HG02884 (cell line): ENCODE data around the gene KRTAP5-8.
"Not testable (repeated sequence)": the region's sequence is repeated elsewhere in the genome, so short reads cannot be mapped to it uniquely, and the experiment has no call there.

ENCODE experiments used
- ATAC-seq: cut with Tn5 transposase; IDR thresholded peaks from one replicate; pipeline ENCODE4 v1.9.1; 2021; ENCODE audit warnings: mild to moderate bottlenecking, moderate library complexity; ENCODE audit not compliant: unreplicated experiment

The KRTAP5-8 gene, protein sequence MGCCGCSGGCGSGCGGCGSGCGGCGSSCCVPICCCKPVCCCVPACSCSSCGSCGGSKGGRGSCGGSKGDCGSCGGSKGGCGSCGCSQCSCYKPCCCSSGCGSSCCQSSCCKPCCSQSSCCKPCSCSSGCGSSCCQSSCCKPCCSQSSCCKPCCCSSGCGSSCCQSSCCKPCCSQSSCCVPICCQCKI

DNA sequence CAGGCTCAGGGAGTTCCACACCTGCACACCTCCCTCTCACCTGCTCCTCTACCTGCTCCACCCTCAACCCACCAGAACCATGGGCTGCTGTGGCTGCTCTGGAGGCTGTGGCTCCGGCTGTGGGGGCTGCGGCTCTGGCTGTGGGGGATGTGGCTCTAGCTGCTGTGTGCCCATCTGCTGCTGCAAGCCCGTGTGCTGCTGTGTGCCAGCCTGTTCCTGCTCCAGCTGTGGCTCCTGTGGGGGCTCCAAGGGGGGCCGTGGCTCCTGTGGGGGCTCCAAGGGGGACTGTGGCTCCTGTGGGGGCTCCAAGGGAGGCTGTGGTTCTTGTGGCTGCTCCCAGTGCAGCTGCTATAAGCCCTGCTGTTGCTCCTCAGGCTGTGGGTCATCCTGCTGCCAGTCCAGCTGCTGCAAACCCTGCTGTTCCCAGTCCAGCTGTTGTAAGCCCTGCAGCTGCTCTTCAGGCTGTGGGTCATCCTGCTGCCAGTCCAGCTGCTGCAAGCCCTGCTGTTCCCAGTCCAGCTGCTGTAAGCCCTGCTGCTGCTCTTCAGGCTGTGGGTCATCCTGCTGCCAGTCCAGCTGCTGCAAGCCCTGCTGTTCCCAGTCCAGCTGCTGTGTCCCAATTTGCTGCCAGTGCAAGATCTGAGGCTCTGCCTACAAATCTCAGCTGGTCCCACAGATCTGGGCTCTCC, at the start of gene KRTAP5-8:
Gene KRTAP5-8, plus strand, starts transcription at position 49 of the 689 bp plus-strand sequence. Its CDS starts 31 bp downstream, at position 80.
- not testable (repeated sequence) for ATAC-seq

DNA sequence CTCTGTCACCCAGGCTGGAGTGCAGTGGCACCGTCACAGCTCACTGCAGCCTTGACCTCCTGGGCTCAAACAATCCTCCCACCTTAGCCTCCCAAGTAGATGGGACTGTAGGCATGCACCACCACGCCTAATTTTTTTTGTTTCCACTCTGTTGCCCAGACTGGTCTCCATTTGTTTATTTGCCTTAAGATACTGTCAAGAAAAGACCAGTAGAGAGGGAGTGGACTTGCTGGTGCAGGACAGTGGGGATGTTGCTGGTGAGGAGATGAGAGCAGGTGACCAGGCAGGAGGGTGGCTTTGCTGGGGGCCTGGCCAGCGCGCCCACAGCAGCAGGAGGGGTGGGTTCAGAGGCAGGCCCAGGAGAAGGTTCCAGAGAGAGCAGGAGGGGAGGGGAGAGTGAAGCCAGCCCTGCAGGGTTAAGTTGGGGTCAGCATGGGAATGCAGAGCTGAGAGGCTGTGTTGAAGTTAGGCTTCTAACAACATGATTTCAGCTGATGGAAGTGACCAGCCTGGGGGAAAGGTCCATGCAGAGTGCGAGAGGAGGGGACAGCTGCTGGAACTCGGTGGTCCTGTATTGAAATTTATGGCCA, 49.0 kb upstream of the KRTAP5-8 start:
- ATAC-seq: no peak

DNA sequence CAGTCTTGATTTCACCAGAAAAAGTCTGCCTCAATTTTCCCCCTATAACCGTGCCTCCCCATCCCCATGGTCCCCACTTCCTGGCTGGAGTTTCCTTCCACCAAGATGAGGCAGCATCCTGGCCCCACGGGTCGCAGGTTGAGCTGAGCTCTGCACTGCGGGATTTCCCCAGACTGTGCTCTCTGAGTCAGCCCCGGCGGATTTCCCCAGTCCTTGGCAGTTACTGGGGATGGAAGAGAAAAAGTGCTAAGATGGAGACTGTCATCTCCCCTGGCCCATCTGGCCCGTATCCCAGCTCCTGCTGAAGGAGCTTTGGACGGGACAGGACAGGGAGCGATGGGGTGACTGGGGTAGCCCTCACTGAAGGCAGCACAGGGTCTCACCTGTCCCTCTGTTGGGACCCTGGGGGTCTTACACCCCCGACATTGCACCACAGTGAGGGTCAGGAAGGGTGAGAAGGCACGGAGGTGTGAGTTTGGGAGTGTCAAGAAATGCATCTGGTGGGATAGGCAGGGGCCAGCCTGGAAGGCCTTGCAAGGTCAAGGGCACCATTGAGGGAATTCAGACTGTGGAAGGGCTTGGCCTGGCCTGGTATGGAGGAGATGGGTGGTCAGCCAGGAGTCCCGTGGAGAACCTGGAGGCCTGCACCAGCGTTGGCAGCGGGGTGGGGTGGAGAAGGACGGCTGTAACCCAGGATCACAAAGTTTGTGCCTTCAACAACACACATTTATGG, 48.3 kb upstream of the KRTAP5-8 start:
- ATAC-seq: no peak

DNA sequence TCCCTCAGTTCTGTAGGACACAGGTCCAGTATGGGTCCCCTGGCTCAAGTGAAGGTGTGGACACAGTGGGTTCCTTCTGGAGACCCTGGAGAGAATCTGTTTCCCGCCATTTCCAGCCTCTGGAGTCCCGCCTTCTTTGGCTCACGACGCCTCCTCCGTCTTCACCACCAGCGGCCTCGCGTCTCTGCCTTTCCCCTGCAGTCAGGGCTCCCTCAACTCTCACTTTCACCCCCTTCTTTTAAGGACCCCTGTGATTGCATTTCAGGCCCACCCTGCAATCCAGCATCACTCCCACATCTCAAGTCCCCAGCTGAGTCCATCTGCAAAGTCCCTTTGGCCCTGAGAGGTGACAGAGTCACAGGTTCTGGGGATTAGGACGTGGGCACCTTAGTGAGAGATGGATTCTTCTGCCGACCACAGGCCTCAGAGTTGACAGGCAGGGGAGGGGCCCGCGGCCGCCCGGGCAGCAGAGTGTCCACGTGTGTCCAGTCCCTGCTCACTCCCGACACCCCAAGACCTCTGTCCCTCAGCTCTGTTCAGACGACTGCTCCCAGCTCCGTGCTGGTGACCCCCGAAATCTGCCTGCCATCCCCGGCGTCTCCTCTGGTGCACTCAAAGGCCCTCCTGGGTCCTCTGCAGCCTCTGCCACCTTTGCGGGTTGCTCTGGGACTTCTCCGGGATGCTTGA, 47.6 kb upstream of the KRTAP5-8 start:
- ATAC-seq: no peak

DNA sequence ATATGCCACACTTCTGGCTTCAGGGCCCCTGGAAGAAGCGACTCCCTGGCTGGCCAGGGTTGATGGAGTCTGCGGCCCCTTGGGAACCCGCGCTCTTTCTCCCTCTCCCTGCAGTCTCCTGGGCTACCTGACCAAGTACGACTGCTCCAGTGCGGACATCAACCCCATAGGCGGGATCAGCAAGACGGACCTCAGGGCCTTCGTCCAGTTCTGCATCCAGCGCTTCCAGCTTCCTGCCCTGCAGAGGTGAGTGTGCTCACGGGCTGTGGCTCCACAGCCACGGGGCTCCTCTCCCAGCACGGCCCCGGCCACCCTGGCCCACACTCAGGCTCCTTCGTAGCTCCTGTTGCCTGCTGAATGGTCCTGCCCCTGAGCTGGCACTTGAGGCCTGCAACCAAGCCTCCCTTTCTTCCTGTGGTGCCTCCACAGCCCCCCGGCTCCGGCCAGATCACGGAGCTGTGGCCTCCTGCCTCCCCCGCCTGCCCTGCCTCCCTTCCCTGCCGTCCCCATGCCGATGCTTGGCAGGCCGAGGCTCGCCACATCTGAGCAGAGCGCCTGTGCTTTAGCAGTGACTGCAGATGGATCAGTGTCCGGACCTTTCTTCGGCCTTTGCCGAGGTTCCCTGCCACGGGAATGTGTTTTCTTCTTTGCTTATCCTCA, 47.0 kb upstream of the KRTAP5-8 start:
- no peak for ATAC-seq

DNA sequence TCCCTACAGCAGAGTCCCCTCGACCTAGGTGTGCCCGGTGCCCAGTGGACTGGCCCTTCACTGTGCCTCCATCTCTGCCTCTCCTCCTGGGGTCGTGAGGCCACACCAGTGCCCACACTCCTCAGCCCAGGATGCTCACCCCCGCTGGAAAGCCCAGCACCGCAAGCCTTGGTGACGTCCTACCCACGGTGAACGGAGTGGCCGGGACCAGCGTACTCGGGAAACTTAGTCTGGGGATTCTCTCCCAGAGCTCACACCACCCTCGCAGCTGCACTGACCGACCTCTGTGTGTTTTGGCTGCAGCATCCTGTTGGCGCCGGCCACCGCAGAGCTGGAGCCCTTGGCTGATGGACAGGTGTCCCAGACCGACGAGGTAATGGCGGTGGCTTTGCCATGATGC, 46.3 kb upstream of the KRTAP5-8 start:
- no peak for ATAC-seq

DNA sequence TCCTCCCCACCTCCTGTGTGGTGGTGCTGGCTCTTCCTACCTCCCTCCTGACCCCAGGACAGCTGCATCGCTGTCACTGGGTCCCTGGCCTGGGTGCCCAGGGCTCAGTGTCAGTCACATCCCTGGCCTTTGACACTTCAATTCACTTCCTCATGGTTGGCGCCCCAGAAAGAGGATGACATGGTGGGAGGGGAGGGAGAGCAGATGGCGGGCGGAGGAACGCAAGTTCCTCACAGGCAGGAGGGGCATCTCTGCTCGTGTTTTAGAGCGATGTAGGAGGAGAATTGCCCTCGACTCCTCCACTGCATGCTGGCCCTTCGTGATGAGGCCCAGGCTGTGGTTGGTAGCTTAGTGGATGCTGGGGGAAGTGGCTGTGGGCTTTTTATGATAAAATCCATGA, 45.9 kb upstream of the KRTAP5-8 start:
- no peak for ATAC-seq

DNA sequence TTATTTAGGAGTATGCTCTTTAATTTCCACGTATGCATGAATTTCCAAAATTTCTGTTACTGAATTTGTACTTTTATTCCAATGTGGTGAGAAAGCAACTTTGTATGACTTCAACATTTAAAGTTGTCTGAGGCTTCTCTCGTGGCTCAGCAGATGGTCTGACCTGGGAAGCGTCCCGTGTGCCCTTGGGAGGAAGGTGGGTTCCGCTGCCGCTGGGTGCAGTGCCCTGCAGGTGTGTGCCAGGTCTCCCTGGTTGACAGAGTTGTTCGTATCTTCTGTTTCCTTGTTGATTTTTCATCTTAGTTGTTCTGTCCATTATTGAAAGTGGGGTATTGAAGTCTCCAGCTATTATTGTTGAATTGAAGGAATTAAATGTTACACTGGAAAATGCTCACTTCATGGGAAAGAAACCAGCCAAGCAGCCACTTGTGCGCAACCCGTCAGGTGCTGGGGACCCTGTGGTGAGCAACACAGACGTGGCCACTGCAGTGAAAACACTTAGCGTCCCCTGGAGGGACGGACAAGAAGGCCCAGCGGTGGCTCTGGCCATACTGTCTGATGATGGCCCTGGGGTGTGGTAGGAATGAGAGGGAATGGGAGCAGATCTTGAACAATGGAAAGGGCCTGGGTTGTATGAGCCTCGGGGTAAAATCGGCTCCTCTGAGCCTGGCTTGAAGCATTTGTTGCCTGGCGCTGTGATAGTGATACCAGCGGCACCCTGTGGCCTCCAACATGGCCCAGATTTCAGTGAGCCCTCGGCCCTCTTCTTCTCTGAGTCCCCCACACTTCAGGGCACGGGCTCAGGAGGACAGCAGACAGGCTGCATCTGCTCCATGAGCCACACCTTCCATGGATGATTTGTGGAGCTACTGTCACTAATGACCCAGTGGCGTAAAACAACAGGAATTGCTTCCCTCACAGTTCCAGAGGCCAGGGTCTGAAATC, 42.3 kb upstream of the KRTAP5-8 start:
- ATAC-seq: no peak

DNA sequence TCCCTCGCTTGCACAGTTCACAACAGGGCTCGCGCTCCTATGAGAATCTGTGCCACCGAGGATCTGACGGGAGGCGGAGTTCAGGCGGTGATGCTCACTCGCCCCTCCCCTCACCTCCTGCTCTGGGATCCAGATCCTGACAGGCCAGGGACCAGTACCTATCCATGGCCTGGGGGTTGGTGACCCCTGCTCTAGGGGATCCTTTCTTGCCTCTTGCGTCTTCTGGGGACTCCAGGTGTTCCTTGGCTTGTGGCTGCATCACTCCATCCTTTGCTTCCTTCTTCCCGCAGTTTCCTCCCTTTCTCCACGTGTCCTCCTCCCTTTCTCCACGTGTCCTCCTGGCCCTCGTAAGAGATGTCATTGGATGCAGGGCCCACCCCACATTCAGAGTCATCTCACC, 41.4 kb upstream of the KRTAP5-8 start:
- no peak for ATAC-seq

DNA sequence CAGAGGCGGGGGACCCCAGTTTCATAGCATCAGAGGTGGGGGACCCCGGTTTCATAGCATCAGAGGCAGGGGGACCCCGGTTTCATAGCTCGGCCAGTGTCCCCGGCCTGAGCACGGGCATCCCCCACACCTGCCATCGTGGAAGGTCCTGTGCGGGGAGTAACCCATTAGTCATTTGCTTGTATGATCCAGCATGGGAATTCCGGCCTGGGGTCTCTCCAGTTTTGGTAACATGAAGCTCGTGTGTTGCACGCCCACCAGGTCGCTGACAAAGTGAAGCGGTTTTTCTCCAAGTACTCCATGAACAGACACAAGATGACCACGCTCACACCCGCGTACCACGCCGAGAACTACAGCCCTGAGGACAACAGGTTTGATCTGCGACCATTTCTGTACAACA, 39.7 kb upstream of the KRTAP5-8 start:
- no peak for ATAC-seq

DNA sequence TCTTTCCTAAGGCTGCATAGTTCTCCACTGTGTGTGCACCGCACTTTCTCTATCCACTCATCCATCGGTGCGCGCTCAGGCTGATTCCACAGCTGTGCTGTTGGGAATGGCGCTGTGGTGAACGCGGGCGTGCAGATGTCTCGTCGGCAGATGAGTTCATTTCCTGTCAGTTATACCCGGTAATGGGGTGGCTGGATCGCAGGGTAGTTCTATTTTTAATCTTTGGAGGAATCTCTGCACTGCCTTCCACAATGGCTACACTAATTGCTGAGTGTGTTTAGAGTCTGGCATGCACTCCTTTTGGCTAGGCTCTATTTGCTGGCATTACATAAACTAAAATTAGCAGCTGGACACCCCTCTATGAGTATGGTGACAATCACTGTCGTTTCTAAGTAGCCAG, 38.7 kb upstream of the KRTAP5-8 start:
- ATAC-seq: no peak

DNA sequence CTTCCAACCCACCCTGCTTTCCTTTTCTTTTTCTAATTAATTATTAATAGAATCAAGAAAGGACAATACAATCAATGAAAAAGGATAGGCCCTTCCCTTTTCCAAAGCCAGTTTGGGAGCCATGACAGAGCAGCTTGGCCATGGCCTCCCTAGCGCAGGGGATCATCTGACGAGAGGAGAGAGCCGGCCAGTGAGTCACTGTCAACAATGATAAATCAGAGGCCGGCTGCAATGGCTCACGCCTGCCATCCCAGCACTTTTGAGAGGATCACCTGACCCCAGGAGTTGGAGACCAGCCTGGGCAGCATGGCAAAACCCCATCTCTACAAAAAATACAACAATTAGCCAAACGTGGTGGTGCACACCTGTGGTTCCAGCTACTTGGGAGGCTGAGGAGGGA, 38.3 kb upstream of the KRTAP5-8 start:
- ATAC-seq: no peak

DNA sequence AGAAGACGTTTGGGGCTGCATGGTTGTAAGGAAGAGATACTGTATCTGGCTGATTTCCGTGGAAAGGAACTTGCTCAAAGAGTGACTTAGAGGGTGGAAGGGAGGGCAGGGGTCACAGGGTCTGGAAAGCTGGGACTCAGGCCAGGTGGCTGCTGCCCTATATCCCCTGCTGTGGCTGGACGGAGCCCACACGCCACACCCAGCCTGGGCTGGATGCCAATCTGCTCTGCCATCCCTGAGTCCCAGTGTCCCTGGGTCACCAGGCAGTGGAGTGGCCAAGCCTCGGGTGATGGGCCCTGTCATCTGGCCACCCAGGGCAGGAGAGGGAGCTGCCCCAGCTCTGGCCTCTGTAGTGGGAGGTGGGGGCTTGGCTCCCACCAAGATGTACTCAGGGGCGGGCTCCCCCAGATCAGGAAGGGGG, 37.2 kb upstream of the KRTAP5-8 start:
- no peak for ATAC-seq

DNA sequence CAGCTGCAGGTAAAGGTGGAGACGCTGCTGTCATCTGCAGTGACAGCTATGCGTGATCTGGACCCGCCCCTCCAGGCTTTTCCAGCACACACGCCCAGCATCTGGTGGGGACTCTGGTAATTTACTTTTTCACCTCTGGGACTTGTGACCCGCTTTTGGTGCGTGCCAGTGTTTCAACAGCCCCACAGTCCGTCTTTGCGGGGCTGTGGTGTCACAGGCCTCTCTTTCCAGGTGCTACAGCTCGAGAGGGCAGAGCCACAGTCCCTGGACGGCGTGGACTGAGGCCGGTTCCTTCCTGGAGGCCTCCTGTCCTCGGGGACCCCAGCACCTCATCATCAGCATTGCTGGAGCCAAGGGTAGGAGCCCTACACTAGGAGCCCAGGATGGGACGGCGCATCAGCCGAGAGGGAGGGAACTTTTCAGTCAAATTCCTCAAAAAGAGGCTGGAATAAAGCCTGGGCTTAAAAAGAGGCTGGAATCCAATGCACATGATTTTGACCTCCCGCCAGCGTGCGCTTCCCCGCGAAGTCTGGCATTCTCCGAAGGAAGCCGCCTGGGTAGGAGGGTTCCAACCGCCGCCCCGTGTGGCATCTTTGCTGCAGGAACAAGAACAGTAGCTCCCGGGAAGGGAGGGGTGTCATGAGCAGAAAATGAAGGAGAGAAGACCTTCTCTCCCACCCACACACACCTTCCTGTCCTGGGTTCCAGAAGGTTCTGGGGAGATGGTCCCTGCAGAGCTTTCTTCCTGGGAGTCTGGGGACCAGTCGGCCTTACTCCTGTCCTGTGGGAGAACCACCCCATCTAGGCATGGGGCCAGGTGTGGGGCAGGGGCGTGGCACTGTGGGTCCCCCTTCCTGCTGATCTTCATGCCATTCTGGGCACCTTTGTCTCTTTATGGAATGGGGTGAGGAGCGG, 36.5 kb upstream of the KRTAP5-8 start:
- no peak for ATAC-seq

DNA sequence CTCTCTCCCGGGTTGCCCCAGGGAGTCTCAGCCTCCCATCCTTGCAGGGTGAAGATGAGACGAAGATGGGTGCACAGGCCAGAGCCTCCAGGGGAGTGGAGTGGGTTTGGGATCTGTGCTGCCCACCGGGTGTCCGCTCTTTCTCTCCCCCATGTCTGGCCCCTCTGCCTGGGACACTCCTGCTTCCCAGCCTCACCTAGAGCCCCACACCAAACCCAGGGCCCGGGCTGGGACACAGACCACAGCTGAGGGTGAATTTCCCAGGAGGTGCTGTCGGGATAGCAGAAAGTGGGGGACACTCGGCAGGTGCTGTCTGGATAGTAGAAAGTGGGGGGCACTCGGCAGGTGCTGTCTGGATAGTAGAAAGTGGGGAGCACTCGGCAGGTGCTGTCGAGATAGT, 35.8 kb upstream of the KRTAP5-8 start:
- no peak for ATAC-seq

DNA sequence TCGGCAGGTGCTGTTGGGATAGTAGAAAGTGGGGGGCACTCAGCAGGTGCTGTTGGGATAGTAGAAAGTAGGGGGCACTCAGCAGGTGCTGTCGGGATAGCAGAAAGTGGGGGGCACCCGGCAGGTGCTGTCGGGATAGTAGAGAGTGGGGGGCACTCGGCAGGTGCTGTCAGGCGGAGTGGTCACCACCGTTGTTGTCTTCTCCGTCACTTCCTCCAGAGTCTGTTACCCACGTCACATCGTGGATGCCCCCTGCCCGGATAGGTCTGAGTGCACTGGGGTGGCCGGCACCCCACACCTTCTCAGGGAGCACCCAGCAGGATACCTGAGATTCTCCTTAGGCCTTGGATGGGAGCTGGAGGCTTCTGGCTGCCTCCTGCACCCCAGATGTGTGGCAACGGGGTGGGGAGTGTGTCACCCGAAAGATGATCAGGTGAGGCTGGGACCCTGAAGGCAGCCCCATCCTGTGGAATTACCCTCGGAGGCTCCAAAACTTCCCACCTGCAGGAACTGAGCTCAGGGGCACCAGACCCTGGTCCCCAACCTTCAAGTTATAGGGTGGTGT, 34.9 kb upstream of the KRTAP5-8 start:
- ATAC-seq: no peak

DNA sequence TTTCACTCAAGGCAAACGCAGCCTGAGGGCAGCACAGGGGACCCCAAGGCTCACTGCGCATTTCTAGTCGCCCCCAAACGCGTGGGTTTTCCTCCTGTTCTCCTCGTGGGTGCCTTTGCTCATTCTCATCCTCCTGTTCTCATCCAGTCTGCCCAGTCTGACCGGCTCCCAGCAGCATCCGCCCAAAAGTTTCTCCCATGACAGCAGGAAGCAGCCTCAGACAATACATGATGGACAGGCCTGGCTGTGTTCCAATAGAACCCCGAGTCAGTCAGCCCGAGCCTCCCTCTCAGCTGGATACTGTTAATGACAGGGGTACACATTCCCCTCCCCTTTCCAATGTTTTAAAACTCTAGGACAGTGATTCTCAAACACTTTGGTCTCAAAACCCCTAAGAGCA, 33.3 kb upstream of the KRTAP5-8 start:
- no peak for ATAC-seq

DNA sequence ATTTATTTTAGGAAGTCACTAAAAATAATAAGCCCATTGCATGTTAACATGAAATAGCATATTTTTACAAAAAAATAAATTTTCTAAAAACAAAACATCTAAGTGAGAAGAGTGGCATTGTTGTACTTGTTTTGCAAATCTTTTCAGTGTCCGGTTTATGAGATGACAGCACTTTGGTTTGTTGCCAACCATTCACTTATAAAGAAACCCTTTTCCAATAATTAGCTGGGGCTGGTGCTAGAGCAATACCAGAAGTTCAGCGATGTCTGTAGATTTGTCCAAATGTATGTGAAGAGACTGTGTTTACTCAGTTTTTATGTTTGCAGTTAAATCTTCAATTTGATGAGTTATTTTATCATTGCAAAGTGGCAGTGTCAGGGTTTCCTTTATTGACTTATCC, 32.8 kb upstream of the KRTAP5-8 start:
- ATAC-seq: no peak
